ENCODE data around the gene PXK. TPM values are rescaled to one million over a fixed set of nuclear protein-coding genes. Genes with fewer than 3 reads are reported as not detected.

PXK gene
- total and polyA plus RNA-seq, 10 of the 15 experiments (the other 5 are each of a cell fraction or from before 2014, with no cell fraction given): 8.4 to 38.0 (median 27.6) TPM

GRCh38 chr3:58341376-58341775 is 8.7 kb downstream of the PXK start:
- Histone ChIP-seq H3K27ac (ENCODE audit: control insufficient read depth, insufficient read depth) (no peak overlapping the region), H3K27me3 (replicated peaks in 1 of 2; ENCODE audit: control insufficient read depth in 2 of 2, insufficient read depth in 2 of 2, low read length in 1 of 2) (no peaks in the 10 kb centered on the region), H3K79me2 (ENCODE audit: control insufficient read depth, insufficient read depth, low read length) (no peaks in the 10 kb centered on the region), H2AFZ (ENCODE audit: control insufficient read depth, low read depth, low read length) (no peak overlapping the region), H3K36me3 (ENCODE audit: control insufficient read depth in 2 of 2, insufficient read depth in 2 of 2, low read length in 1 of 2) (no peaks in the 10 kb centered on the region), H3K9me3 (replicated peaks; ENCODE audit: control insufficient read depth, insufficient read depth, low read length) (no peaks in the 10 kb centered on the region; the same call in 2 of the 3 replicates), H4K20me1 (ENCODE audit: control insufficient read depth, insufficient read depth) (no peaks in the 10 kb centered on the region), H3K9ac (ENCODE audit: control insufficient read depth, insufficient read depth, low read length) (no peak overlapping the region), H3K4me2 (ENCODE audit: control insufficient read depth, insufficient read depth) (no peak overlapping the region), H3K4me3 (no peak overlapping the region), H3K4me1 (ENCODE audit: control insufficient read depth, insufficient read depth, low read length) (peaks cover 4% of the 10 kb centered on the region; the same call in 1 of the 2 replicates)
- no peak; the same call in 2 of the 3 replicates for ATAC-seq
- ChIA-PET CTCF (interaction anchor here (0.8 to 8.9 kb wide), 5 partner anchors 10 to 150 kb away, joined by 3 to 204 read pairs (median 3); partner anchors contain the start of gene KCTD6), SMC1A (ENCODE audit: uncharacterized antibody, unreplicated experiment) (interaction anchor here (8.9 to 13.1 kb wide), 2 partner anchors 9 to 77 kb away, joined by 81 to 324 read pairs; no protein-coding TSS in a partner anchor), RAD21 (ENCODE audit: unreplicated experiment) (interaction anchor here (0.7 to 2.5 kb wide), 4 partner anchors 7 to 557 kb away, joined by 3 to 20 read pairs (median 5); no protein-coding TSS in a partner anchor), POLR2A (interaction anchor here (0.7 to 12.4 kb wide), 2 partner anchors 10 to 16 kb away, joined by 5 to 221 read pairs; no protein-coding TSS in a partner anchor)
- no peak for FAIRE-seq
- in situ Hi-C loops (cut with MboI): no loop called here
- intact Hi-C loops (cut with micrococcal nuclease; ENCODE audit: unreplicated experiment): no loop called here
- no peak for TF ChIP-seq ZNF592 (IDR thresholded peaks at IDR 0.05)
- no peak for TF ChIP-seq CHD4 (IDR thresholded peaks at IDR 0.05)
- no peak for TF ChIP-seq NFYA (IDR thresholded peaks at IDR 0.05; ENCODE audit: borderline replicate concordance, low read depth, low read length)
- TF ChIP-seq NKRF (conservative IDR thresholded peaks at IDR 0.05): no peak
- TF ChIP-seq RAD51 (IDR thresholded peaks at IDR 0.05): no peak
- TF ChIP-seq CTCF (IDR thresholded peaks at IDR 0.05 in 2 of 3, conservative IDR thresholded peaks at IDR 0.05 in 1 of 3; ENCODE audit: control insufficient read depth in 2 of 3, extremely low read depth in 1 of 3, insufficient read depth in 1 of 3, low read depth in 3 of 3, low read length in 3 of 3): no peak
- TF ChIP-seq CHD2 (IDR thresholded peaks at IDR 0.05; ENCODE audit: borderline replicate concordance, low read depth, low read length): no peak
- TF ChIP-seq BACH1 (IDR thresholded peaks at IDR 0.05; ENCODE audit: borderline replicate concordance): no peak
- no peak for TF ChIP-seq ZNF622 (IDR thresholded peaks at IDR 0.05)
- no peak for TF ChIP-seq ZNF217 (IDR thresholded peaks at IDR 0.05)
- TF ChIP-seq RELB (IDR thresholded peaks at IDR 0.05; ENCODE audit: low read depth): no peak
- no TSS peak for BruUV-seq (replicated peaks)
- WGBS (ENCODE audit: insufficient coverage, insufficient replicate concordance, low lambda C conversion rate, missing lambda C conversion rate): 79% methylated on average over 3 of the region's 3 CpGs
- DNase-seq (ENCODE audit: low read depth, low spot score): no peak
